Ovary (tissue), 9 donors: ENCODE data around the gene CACNA1A. TPM values are rescaled to one million over a fixed set of nuclear protein-coding genes. Genes with fewer than 3 reads are reported as not detected.
"Not testable (repeated sequence)": the region's sequence is repeated elsewhere in the genome, so short reads cannot be mapped to it uniquely, and the experiment has no call there.

Source experiments
- DNase-seq, 5 donors: peaks; one replicate each; pipeline ENCODE4 v3.0.0-alpha.2; 2019 to 2020
- H3K27ac ChIP-seq, 2 donors: fragments of 200-600 bp; one replicate each; pipeline versions ENCODE4 v1.5.1 to v1.8.0; 2019 to 2022
- H3K27me3 ChIP-seq: fragments of 200-600 bp; one replicate; pipeline ENCODE4 v1.8.0; 2022
- H3K36me3 ChIP-seq: fragments of 200-600 bp; sonication (generic); one replicate; pipeline ENCODE4 v1.5.1; 2019
- H3K4me1 ChIP-seq: one replicate; pipeline ENCODE4 v1.8.1; 2013; ENCODE audit warnings: mild to moderate bottlenecking, moderate library complexity; ENCODE audit not compliant: insufficient read depth
- H3K4me3 ChIP-seq: fragments of 200-600 bp; sonication (generic); one replicate; pipeline ENCODE4 v1.5.1; 2017
- H3K9me3 ChIP-seq, 2 donors: fragments of 200-600 bp in 1 of 2; sonication (generic) in 1 of 2; one replicate each; pipeline versions ENCODE4 v1.5.1 to v1.8.1; 2013 to 2019; ENCODE audit warnings: mild to moderate bottlenecking in 1 of 2, moderate library complexity in 1 of 2
- CTCF ChIP-seq, 3 donors: fragments of 450-650 bp in 2 of 3; fragments of 200-600 bp in 1 of 3; IDR thresholded peaks; one replicate each; pipeline versions ENCODE4 v1.5.1 to v1.8.0; 2016 to 2022; ENCODE audit warnings: antibody characterized with exemption in 3 of 3, mild to moderate bottlenecking in 1 of 3
- EP300 ChIP-seq: sonication (generic); formaldehyde crosslinking; IDR thresholded peaks from one replicate; pipeline ENCODE4 v1.6.1; 2017; ENCODE audit warnings: antibody characterized with exemption
- POLR2A ChIP-seq: fragments of 450-650 bp; IDR thresholded peaks from one replicate; pipeline ENCODE4 v1.6.1; 2017; ENCODE audit warnings: antibody characterized with exemption, mild to moderate bottlenecking, moderate library complexity
- WGBS, 3 donors: extraction: QIAGEN DNeasy Blood & Tissue Kit in 1 of 3; methylation state at CpG; one replicate each; pipeline versions ENCODE4 v1.1.5 to v1.1.7; 2013 to 2017; 5-methylcytosine and 5-hydroxymethylcytosine counted together
- intact Hi-C, 4 donors: fragments of 100-400 bp; cut with DNase I; formaldehyde crosslinking; loops; one replicate each; pipeline versions ENCODE4 v1.11.0 to v1.15.1; 2022 to 2023
- polyA plus RNA-seq, 2 donors: library from polyadenylated mRNA; stranded (reverse); fragments of 200-250 nt in 1 of 2; fragments of 350-450 nt in 1 of 2; fragmentation: Illumina TruSeq in 1 of 2; extraction: RNeasy Lipid Tissue Mini Kit (QIAGEN cat#74804) in 1 of 2; gene quantifications; one replicate each; pipeline ENCODE4 v1.2.3, GENCODE V29; 2013 to 2014
- total RNA-seq, 7 donors: library from RNA; depleted of rRNA in 2 of 7; stranded (reverse); fragments of >200 nt in 2 of 7; fragmentation: NEBNext Ultra II Directional in 3 of 7; extraction: Animal tissue kit (Norgen Biotek cat#: 25700) in 3 of 7; gene quantifications; one replicate each; pipeline versions ENCODE4 v1.1.0 to v1.2.4, GENCODE V29; 2016 to 2023
- donor health status: DM: no; HTN: no; CAD: no; lungs with moderate emphysema.
- donor health status: DM: no; HTN: no; CAD: no.
- donor health status: Bipolar disorder and iron deficiency.
- donor health status: DM: yes; HTN: yes; CAD: no.
- donor health status: DM: no; HTN: no; CAD: no.
- donor health status: DM: yes; HTN: yes; CAD: no.

CACNA1A gene
- total and polyA plus RNA-seq, 9 donors, result 0.60 to 3.3 (median 1.6) TPM

DNA sequence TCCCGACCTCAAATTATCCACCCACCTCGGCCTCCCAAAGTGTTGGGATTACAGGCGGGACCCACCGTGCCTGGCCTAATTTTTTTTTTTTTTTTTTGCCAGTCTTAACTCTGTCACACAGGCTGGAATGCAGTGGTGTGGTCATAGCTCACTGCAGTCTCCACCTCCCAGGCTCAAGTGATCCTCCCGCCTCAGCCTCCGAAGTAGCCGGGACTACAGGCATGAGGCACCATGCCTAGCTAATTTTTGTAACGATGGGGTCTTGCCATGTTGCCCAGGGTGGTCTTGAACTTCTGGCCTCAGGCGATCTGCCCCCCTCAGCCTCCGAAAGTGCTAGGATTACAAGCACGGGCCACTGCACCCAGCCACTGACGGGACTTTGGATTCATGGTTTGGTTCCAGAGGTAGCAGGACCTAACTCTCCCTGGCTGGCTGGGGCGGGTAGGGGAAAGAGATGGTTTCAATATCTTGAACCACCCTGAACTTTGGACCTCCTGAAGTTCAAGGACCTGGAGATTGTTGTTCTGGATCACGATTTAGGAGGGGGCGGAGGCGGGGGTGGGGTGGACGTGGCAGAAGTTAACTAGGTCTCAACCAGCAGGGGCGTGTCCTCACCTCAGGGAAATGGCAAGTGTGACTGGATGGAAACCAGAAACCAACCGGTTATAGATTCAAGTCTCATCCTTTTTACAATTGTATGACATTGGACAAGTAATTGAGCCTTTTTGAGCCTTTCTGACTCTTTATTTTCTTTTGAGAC, 315.3 kb downstream of the CACNA1A start:
- H3K9me3 ChIP-seq, result no peaks in the 10 kb centered on the region
- intact Hi-C loops, result no loop called here
- 74 to 79% (median 76%) methylated on average over 19 of the region's 19 CpGs for WGBS, 3 donors
- no peak overlapping the region for H3K4me3 ChIP-seq
- no peak for TF ChIP-seq EP300
- TF ChIP-seq POLR2A, result no peak
- no peaks in the 10 kb centered on the region for H3K36me3 ChIP-seq
- no peak for DNase-seq
- H3K27me3 ChIP-seq, result no peaks in the 10 kb centered on the region
- H3K27ac ChIP-seq, result no peak overlapping the region
- H3K4me1 ChIP-seq, result no peaks in the 10 kb centered on the region

GRCh38 chr19:13189600-13189999, 316.7 kb downstream of the CACNA1A start:
- no peak for TF ChIP-seq CTCF (IDR thresholded peaks at IDR 0.05)
- no peak for TF ChIP-seq POLR2A
- TF ChIP-seq EP300, result no peak
- H3K36me3 ChIP-seq, result no peaks in the 10 kb centered on the region
- H3K27ac ChIP-seq, result no peak overlapping the region
- intact Hi-C loops, result loop anchor here in 1 of 4 donors (10.0 kb wide), 1 partner anchor 45 kb away; no protein-coding TSS in a partner anchor
- H3K9me3 ChIP-seq, result no peaks in the 10 kb centered on the region
- no peaks in the 10 kb centered on the region for H3K27me3 ChIP-seq
- WGBS, 3 donors, result 62 to 76% (median 69%) methylated on average over 4 of the region's 4 CpGs
- no peak overlapping the region for H3K4me3 ChIP-seq
- no peak for DNase-seq
- no peaks in the 10 kb centered on the region for H3K4me1 ChIP-seq

GRCh38 chr19:13187419-13187818, 318.9 kb downstream of the CACNA1A start:
- Histone ChIP-seq H3K4me1 (no peaks in the 10 kb centered on the region), H3K27me3 (no peaks in the 10 kb centered on the region), H3K27ac (no peak overlapping the region), H3K4me3 (no peak overlapping the region), H3K9me3 (no peaks in the 10 kb centered on the region), H3K36me3 (no peaks in the 10 kb centered on the region)
- TF ChIP-seq POLR2A (no peak), EP300 (no peak), CTCF (IDR thresholded peaks at IDR 0.05) (no peak)
- 90 to 100% (median 98%) methylated on average over 4 of the region's 4 CpGs for WGBS, 3 donors
- no peak for DNase-seq
- intact Hi-C loops, result loop anchor here in 1 of 4 donors (10.0 kb wide), 1 partner anchor 47 kb away; no protein-coding TSS in a partner anchor

GRCh38 chr19:13186688-13187087, 319.6 kb downstream of the CACNA1A start:
- 90 to 91% (median 90%) methylated on average over 34 to 38 of the region's 38 CpGs for WGBS, 3 donors
- intact Hi-C loops, result loop anchor here in 1 of 4 donors (10.0 kb wide), 1 partner anchor 48 kb away; no protein-coding TSS in a partner anchor

DNA sequence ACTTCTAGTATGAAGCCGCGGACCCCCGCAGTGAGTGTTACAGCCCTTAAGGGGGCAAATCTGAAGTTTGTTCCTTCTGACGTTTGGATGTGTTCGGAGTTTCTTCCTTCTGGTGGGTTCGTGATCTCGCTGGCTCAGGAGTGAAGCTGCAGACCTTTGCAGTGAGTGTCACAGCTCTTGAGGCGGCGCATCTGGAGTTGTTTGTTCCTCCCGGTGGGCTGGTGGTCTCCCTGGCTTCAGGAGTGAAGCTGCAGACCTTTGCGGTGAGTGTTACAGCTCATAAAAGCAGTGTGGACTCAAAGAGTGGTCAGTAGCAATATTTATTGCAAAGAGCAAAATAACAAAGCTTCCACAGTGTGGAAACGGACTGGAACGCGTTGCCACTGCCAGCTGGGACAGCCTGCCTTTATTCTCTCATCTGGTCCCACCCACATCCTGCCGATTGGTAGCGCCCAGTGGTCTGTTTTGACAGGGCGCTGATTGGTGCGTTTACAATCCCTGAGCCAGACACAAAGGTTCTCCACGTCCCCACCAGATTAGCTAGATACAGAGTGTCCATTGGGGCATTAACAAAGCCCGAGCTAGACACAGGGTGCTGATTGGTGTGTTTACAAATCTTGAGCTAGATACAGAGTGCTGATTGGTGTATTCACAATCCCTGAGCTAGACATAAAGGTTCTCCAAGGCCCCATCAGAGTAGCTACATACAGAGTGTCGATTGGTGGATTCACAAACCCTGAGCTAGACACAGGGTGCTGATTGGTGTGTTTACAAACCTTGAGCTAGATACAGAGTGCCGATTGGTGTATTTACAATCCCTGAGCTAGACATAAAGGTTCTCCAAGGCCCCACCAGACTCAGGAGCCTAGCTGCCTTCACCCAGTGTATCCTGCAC, 320.3 kb downstream of the CACNA1A start:
- H3K36me3 ChIP-seq, H3K9me3 ChIP-seq, DNase-seq, H3K27me3 ChIP-seq, H3K27ac ChIP-seq, H3K4me3 ChIP-seq, H3K4me1 ChIP-seq: not testable (repeated sequence)
- intact Hi-C loops, result loop anchor here in 1 of 4 donors (10.0 kb wide), 1 partner anchor 49 kb away; no protein-coding TSS in a partner anchor
- WGBS, 3 donors, result 67 to 77% (median 71%) methylated on average over 22 of the region's 22 CpGs

More at GRCh38 chr19:13186688-13187087, 319.6 kb downstream of the CACNA1A start:
- H3K4me3 ChIP-seq, H3K9me3 ChIP-seq, DNase-seq, H3K27me3 ChIP-seq, H3K4me1 ChIP-seq, H3K27ac ChIP-seq, H3K36me3 ChIP-seq: not testable (repeated sequence)

GRCh38 chr19:13184926-13185325, 321.4 kb downstream of the CACNA1A start:
- intact Hi-C loops, result loop anchor here in 1 of 4 donors (10.0 kb wide), 1 partner anchor 50 kb away; no protein-coding TSS in a partner anchor
- not testable (repeated sequence) for H3K4me1 ChIP-seq, H3K9me3 ChIP-seq, DNase-seq, H3K36me3 ChIP-seq, H3K27ac ChIP-seq, H3K4me3 ChIP-seq, H3K27me3 ChIP-seq
- 56 to 92% (median 88%) methylated on average over 21 to 23 of the region's 23 CpGs for WGBS, 3 donors
